ENCODE results near the gene SMAP2. TPM values are rescaled to one million over a fixed set of nuclear protein-coding genes. Genes with fewer than 3 reads are reported as not detected.

SMAP2 gene
- total RNA-seq, 1 donor from 2014 or later, result 15.1 TPM

- no peak for ATAC-seq
- no peak for DNase-seq
- intact Hi-C loops (cut with micrococcal nuclease), result no loop called here
These were observed 65.7 kb downstream of the SMAP2 start for GRCh38 chr1:40439247-40439646.

DNA sequence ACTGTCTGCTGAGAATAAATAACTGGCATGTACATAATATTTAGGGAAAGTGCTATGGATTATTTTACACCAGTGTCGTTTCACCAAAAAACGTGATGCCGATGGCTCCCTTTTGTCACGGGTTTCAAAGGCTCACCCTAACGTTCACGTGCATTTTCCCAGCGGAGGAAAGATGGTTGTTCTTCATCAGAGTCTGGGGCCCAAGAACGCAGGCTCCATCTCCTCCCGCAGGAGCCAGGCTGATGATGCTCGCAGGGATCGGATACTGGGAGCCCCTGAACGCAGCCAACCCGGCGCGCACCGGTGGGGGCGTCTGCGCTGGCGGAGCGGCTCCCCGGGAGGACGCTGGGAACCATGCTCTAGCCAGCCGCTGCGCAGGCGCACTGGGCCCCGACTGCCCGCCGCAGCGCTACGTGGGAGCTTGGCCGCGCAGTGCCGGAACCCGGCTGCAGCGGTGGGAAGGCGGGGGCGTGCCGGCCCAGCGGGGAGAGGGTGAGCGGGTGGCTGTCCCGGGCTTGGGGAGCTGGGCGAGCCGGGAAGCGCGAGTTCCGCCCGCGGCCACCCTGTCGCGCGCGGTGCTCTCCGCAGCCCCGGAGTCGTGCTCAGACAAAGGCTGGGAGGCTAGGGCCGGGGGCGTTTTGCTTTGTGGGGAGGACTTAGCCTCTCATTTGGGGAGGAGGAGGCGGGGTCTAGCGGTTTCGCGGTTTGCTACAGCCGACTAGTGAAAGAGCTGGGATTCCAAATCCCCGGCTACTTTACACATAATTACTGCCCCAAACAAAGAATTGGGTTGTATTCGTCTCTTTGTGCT lies 76.4 kb downstream of the SMAP2 start, which contains the start of gene ZFP69B:
TSS of gene ZFP69B (plus strand) at position 793 of the 811 bp plus-strand sequence. CDS start 486 bp downstream, outside the sequence.
- DNase-seq (peak; percentile 98), ATAC-seq (peak; percentile 100)
- intact Hi-C loops (cut with micrococcal nuclease), result no loop called here

GRCh38 chr1:40450495-40451237 lies 77.1 kb downstream of the SMAP2 start:
- intact Hi-C loops (cut with micrococcal nuclease), result no loop called here
- ATAC-seq (peak; percentile 31), DNase-seq (no peak)

GRCh38 chr1:40451238-40451585 lies 77.7 kb downstream of the SMAP2 start:
- intact Hi-C loops (cut with micrococcal nuclease), result no loop called here
- DNase-seq (no peak), ATAC-seq (no peak)

- intact Hi-C loops (cut with micrococcal nuclease), result no loop called here
- DNase-seq (no peak), ATAC-seq (no peak)
These were observed 81.3 kb downstream of the SMAP2 start for GRCh38 chr1:40454873-40455272.

DNA sequence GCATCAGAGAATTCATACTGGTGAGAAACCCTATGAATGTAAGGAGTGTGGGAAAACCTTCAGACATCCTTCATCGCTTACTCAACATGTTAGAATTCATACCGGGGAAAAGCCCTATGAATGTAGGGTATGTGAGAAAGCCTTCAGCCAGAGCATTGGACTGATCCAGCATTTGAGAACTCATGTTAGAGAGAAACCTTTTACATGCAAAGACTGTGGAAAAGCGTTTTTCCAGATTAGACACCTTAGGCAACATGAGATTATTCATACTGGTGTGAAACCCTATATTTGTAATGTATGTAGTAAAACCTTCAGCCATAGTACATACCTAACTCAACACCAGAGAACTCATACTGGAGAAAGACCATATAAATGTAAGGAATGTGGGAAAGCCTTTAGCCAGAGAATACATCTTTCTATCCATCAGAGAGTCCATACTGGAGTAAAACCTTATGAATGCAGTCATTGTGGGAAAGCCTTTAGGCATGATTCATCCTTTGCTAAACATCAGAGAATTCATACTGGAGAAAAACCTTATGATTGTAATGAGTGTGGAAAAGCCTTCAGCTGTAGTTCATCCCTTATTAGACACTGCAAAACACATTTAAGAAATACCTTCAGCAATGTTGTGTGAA lies 89.5 kb downstream of the SMAP2 start:
- intact Hi-C loops (cut with micrococcal nuclease), result no loop called here
- no peak for DNase-seq
- ATAC-seq, result no peak

DNA sequence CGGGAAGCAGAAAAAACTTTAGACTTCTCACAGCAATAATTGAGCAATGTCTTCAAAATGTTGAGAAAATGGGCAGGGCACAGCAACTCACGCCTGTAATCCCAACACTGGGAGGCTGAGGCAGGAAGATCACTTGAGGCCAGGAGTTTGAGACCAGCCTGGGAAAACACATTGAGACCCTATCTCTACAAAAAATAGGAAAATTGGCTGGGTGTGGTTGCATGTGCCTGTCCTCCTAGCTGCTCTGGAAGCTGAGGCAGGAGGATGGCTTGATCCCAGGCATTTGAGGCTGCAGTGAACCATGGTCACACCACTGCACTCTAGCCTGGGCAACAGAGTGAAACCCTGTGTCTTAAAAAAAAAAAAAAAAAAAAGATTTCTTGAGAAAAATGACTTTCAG lies 95.8 kb downstream of the SMAP2 start:
- ATAC-seq (no peak), DNase-seq (no peak)
- intact Hi-C loops (cut with micrococcal nuclease), result no loop called here

Other genes starting within 250 kb of the SMAP2 start
- gene RLF, start 212.3 kb upstream of the SMAP2 start, total RNA-seq, result 13.4 TPM
- gene TMCO2, start 125.8 kb upstream of the SMAP2 start, total RNA-seq, result not detected
- 33.5 TPM for gene ZMPSTE24, start 115.5 kb upstream of the SMAP2 start, total RNA-seq
- 0.45 TPM for gene COL9A2, start 56.4 kb upstream of the SMAP2 start, total RNA-seq
- 0.87 TPM for gene ZFP69B, start 76.7 kb downstream of the SMAP2 start, total RNA-seq
- gene ZFP69, start 103.6 kb downstream of the SMAP2 start, total RNA-seq, result 1.9 TPM
- gene EXO5, start 135.0 kb downstream of the SMAP2 start, total RNA-seq, result 4.5 TPM
- gene ZNF684, start 157.9 kb downstream of the SMAP2 start, total RNA-seq, result 8.6 TPM